GM21529 (cell line): Measurements from ENCODE around the gene ARHGEF39.
A peak's percentile ranks its signal among the peaks of the same experiment; 100 is the strongest.

Experiments
- ATAC-seq: cut with Tn5 transposase; IDR thresholded peaks from one replicate; pipeline ENCODE4 v1.9.1; 2021; ENCODE audit not compliant: unreplicated experiment

Gene ARHGEF39, protein sequence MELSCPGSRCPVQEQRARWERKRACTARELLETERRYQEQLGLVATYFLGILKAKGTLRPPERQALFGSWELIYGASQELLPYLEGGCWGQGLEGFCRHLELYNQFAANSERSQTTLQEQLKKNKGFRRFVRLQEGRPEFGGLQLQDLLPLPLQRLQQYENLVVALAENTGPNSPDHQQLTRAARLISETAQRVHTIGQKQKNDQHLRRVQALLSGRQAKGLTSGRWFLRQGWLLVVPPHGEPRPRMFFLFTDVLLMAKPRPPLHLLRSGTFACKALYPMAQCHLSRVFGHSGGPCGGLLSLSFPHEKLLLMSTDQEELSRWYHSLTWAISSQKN

GRCh38 chr9:35664531-35665470 lies at the start of gene ARHGEF39:
Gene ARHGEF39, minus strand, starts transcription at chr9:35665195. Its CDS starts 26 bp downstream, at chr9:35665169.
- ATAC-seq: peak; percentile 82

GRCh38 chr9:35714123-35714522 lies 49.1 kb upstream of the ARHGEF39 start:
- ATAC-seq: no peak

DNA sequence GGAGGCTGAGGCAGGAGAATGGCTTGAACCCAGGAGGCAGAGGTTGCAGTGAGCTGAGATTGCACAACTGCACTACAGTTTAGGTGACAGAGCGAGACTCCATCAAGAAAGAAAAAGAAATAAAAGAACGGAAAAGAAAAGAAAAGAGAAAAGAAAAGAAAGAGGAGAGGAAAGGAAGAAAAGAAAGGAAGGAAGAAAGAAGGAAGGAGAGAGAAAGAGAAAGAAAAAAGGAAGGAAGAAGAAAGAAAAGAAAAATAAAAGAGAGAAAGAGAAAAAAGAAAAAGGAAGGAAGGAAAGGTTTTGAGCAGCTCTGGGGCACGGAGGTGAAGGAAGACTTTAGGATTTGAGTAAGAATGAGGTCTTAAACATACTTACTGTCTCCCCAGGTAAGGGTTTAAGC lies 48.6 kb upstream of the ARHGEF39 start:
- no peak for ATAC-seq

DNA sequence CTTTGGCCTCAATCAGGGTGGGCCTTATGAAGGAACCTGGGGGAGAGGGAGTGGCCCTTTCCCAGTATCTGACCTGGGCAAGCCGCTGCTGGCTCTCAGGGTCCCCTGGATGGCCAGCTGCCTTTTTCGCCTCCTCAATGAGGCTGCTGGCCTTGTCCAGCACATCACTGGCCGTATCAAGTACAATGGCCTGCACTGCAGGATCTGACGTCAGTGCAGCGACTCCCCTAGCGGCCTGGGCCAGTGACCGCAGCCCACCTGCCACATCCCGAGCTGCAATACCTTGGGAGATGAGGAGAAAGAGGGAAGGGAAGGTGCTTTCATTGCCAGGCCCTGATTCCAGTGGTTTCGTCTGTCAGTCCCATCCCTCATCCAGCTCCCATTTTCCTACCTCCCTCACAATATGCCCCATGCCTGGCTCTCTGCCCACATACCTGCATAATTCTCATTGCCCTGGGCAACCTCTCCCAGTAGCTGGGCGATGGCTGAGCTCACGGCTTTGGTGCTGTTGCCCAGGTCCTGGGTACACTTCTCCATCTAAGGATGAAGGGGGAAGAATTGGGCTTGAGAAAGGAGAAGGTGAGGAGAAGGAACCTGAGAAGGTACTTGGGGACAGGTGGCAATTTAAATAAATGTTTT lies 47.9 kb upstream of the ARHGEF39 start:
- ATAC-seq: no peak

- no peak for ATAC-seq
Measured at GRCh38 chr9:35711501-35712428, 46.8 kb upstream of the ARHGEF39 start.

- ATAC-seq: no peak
Measured at GRCh38 chr9:35710818-35711500, 46.0 kb upstream of the ARHGEF39 start.

- ATAC-seq: no peak
Measured at GRCh38 chr9:35708146-35708545, 43.2 kb upstream of the ARHGEF39 start.

DNA sequence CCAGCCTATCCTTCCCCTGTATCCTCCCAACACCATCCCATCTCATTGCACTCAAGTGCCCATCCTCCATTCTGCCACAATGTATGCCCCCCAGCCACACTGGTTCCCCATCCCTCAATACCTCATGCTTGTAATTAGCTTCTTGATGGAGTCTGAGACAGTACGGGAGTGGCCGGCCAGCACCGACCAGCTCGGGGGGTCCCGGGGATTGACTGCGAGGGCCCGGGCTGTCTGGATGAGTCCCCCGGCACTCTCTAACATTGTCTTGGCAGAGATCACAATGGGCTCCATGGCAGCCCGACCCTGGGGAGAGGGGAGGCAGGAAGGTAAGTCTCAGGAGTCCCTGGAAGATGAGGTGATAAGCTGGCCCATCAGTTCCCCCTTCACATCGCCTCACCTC lies 42.0 kb upstream of the ARHGEF39 start:
- no peak for ATAC-seq

- ATAC-seq: no peak
Measured at GRCh38 chr9:35705836-35706430, 40.9 kb upstream of the ARHGEF39 start.

- no peak for ATAC-seq
Measured at GRCh38 chr9:35705372-35705771, 40.4 kb upstream of the ARHGEF39 start.

DNA sequence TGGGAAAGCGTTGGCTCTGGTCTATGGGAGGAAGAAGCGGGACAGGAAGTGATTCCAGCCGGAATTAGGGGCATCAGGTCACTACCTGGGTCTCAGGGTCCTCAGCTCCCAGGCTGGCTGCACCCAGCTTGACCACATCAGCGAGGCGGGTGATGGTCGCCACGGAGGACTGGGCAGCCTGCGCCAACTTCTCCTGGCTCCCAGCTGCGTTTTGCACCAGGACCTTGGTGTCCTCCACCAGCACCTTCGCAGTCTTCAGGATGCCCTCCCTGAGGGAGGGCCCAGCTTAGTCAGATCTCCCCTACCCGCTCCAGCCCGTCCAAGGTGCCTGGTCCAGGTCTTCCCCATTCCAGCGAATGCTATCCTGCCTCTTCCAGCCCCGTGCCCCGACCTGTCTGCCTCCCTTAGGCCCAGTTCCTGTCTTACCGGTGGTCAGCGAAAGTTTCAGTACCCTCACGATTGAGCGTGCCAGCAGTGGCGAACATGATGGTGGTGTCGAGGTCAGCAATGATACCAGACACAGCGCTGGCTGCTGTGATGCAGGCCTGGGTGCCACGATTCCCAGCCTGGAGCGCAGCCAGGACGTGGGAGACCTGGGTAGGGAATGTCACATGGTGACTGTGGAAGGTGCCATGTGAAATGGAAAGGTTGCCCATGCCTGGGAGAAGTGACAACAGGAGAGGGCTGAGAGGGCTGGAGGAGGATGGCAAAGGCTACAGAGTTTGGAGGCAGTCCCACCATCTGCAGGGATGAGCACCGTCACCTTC lies 39.1 kb upstream of the ARHGEF39 start:
- no peak for ATAC-seq

GRCh38 chr9:35702696-35703095 lies 37.7 kb upstream of the ARHGEF39 start:
- ATAC-seq: no peak

DNA sequence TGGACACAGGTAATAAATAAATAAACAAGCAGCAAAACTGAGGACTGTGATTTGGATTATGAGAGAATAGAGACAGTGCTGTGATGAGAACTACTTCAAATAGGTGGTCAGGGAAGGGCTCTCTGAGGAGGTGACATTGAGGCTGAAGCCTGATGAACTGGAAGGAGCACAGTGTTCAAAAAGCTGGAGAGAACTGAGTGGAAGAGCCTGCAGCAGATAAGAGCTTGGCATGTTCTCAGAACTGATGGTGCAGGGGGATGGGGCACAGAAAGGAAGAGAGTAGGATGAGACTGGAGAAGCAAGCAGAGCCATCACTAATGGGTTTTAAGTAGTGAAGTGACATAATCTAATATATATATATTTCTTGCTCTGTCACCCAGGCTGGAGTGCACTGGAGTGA lies 35.9 kb upstream of the ARHGEF39 start:
- ATAC-seq: no peak

DNA sequence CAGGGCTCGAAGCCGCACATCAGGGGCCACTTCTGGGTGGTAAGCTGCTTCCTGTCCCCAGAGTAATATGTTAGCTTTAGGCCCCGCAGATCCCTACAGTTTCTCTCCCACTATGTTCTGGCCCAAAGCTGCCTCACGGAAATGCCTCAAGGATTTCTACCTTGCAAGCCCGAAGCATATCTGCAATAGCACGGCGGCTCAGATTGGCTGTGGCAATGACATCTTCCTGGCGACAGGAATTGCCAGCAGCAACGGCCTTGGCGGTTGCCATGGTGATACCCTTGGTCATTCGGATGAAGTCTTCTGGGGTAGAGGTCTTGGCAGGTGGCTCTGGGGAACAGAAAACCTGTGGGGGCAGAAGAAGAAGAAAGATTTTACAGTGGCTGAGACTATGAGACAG lies 35.0 kb upstream of the ARHGEF39 start:
- no peak for ATAC-seq

GRCh38 chr9:35698231-35698630 lies 33.2 kb upstream of the ARHGEF39 start:
- ATAC-seq: no peak

DNA sequence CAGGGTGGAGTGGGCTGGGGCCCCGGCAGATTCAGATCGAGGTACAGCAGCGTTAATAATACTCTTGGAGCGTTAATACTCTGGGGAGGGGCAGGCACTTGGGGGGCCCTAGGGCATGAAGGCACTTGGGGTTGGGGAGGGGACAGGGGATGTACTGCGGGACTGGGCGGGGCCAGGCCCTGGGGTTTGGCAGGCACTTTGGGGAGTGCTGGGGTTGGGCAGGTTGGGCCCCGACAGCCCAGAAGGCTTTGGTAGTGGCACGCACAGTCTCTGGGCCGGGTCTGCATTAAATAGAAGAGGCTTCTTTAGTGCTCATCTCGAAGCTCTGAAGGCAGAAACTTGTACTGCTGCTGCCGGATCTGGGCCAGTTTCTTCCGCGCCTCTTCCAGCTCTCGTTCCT lies 32.5 kb upstream of the ARHGEF39 start:
- no peak for ATAC-seq

DNA sequence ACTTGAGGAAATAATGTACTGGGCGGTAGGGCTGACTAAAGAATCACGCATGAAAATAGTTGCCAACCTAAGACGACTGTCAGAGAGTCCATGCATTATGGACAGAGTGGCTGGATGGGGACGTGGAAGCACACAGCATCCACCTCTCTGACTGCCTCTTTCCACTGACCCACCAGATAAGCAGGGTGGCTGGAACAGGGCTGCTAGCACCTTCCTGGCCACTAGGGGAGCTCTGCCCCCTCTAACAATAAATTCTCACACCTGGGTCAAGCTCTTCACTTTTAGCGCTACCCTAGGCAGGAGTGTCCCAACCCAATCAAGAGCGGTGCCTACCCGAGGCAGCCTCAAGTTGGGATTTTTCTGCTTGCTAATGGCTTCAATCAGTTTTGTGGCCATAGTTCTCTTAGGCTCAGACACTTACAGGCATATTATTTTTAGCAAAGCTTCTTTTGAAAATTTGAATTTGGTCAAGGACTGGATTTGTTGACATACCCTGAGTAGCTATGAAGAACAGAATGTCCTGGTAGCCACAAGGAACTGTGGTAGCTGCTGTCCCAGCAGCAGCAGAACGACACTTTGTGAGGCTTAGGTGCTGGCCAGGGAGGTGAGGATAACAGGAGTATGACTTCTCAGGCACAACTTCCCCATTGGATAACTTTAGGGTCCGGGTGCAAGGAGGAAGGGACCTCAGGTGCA lies 31.7 kb upstream of the ARHGEF39 start:
- peak; percentile 88 for ATAC-seq

GRCh38 chr9:35695943-35696401 lies 31.0 kb upstream of the ARHGEF39 start:
- ATAC-seq: no peak
